Osteoblast (primary cell): ENCODE results near the gene COPG1. TPM values are rescaled to one million over a fixed set of nuclear protein-coding genes. Genes with fewer than 3 reads are reported as not detected.
A peak's percentile ranks its signal among the peaks of the same experiment; 100 is the strongest.

Experiments used
- DNase-seq: peaks from one replicate; pipeline ENCODE4 v3.0.0; 2011; ENCODE audit warnings: low spot score, mixed read lengths; ENCODE audit not compliant: insufficient read length; ENCODE audit errors: missing footprints
- H2AFZ ChIP-seq: 2 replicates; pipeline ENCODE4 v1.6.0; 2011; ENCODE audit warnings: mild to moderate bottlenecking, low read length
- H3K27ac ChIP-seq: 2 replicates; pipeline ENCODE4 v1.5.1; 2011; ENCODE audit warnings: mild to moderate bottlenecking, low read depth, low read length, moderate library complexity
- H3K27me3 ChIP-seq: 2 replicates; pipeline ENCODE4 v1.6.0; 2012; ENCODE audit warnings: mild to moderate bottlenecking, control low read depth, inconsistent platforms, low read length, moderate library complexity; ENCODE audit not compliant: insufficient read depth
- H3K36me3 ChIP-seq: 2 replicates; pipeline ENCODE4 v1.5.1; 2011; ENCODE audit warnings: mild to moderate bottlenecking, low read length, control low read depth, moderate library complexity; ENCODE audit not compliant: insufficient read depth
- H3K4me1 ChIP-seq: 2 replicates; pipeline ENCODE4 v1.5.1; 2011; ENCODE audit warnings: mild to moderate bottlenecking, low read length, control low read depth, moderate library complexity; ENCODE audit not compliant: insufficient read depth
- H3K4me2 ChIP-seq: 2 replicates; pipeline ENCODE4 v1.6.0; 2011; ENCODE audit warnings: mild to moderate bottlenecking, low read length; ENCODE audit not compliant: insufficient read depth
- H3K4me3 ChIP-seq: fragments of 200-600 bp; sonication (generic); 3 replicates; pipeline ENCODE4 v1.5.1; 2012; ENCODE audit warnings: mild to moderate bottlenecking, low read length, inconsistent platforms; ENCODE audit not compliant: insufficient read depth
- H3K79me2 ChIP-seq: 2 replicates; pipeline ENCODE4 v1.6.0; 2012; ENCODE audit warnings: mild to moderate bottlenecking, low read length, control low read depth, inconsistent platforms; ENCODE audit not compliant: insufficient read depth
- H3K9me3 ChIP-seq: 2 replicates; pipeline ENCODE4 v1.5.1; 2011; ENCODE audit warnings: low read depth, low read length, control low read depth
- H4K20me1 ChIP-seq: 2 replicates; pipeline ENCODE4 v1.6.0; 2012; ENCODE audit warnings: mild to moderate bottlenecking, low read length, control low read depth; ENCODE audit not compliant: insufficient read depth
- CTCF ChIP-seq: IDR thresholded peaks from 2 replicates; pipeline ENCODE4 v1.5.1; 2011; ENCODE audit warnings: mild to moderate bottlenecking, low read depth, low read length, moderate library complexity; ENCODE audit errors: extremely low read depth
- total RNA-seq: library from RNA; depleted of rRNA; stranded (reverse); fragments of >200 nt; gene quantifications from 2 replicates; pipeline ENCODE4 v1.2.3, GENCODE V29; 2012

COPG1 gene
- total RNA-seq, 1 donor: 297 TPM

GRCh38 chr3:129295286-129295685 lies 45.9 kb downstream of the COPG1 start:
- Histone ChIP-seq H2AFZ (no peak overlapping the region), H3K36me3 (peaks cover 30% of the 10 kb centered on the region), H3K4me1 (no peaks in the 10 kb centered on the region), H3K4me3 (no peak overlapping the region), H4K20me1 (no peaks in the 10 kb centered on the region), H3K27ac (no peak overlapping the region), H3K9me3 (no peaks in the 10 kb centered on the region), H3K79me2 (no peaks in the 10 kb centered on the region), H3K27me3 (no peaks in the 10 kb centered on the region), H3K4me2 (no peak overlapping the region)
- no peak for DNase-seq
- TF ChIP-seq CTCF: no peak

- H3K4me1 ChIP-seq: peaks cover 9% of the 10 kb centered on the region
- H3K79me2 ChIP-seq: no peaks in the 10 kb centered on the region
- TF ChIP-seq CTCF: no peak
- H3K4me3 ChIP-seq: no peak overlapping the region
- peak; percentile 23 for DNase-seq
- peaks cover 21% of the 10 kb centered on the region for H3K36me3 ChIP-seq
- H3K9me3 ChIP-seq: no peaks in the 10 kb centered on the region
- no peaks in the 10 kb centered on the region for H4K20me1 ChIP-seq
- H3K27me3 ChIP-seq: no peaks in the 10 kb centered on the region
- H3K4me2 ChIP-seq: no peak overlapping the region
- no peak overlapping the region for H2AFZ ChIP-seq
- H3K27ac ChIP-seq: peak overlapping the region; percentile 57
These were observed 54.9 kb downstream of the COPG1 start for GRCh38 chr3:129304146-129304961.

GRCh38 chr3:129304962-129305222 lies 55.5 kb downstream of the COPG1 start:
- Histone ChIP-seq H3K4me2 (peak overlapping the region; percentile 69), H2AFZ (no peak overlapping the region), H3K27ac (peak overlapping the region; percentile 57), H3K9me3 (no peaks in the 10 kb centered on the region), H3K27me3 (no peaks in the 10 kb centered on the region), H3K4me3 (no peak overlapping the region), H3K36me3 (peaks cover 21% of the 10 kb centered on the region), H4K20me1 (no peaks in the 10 kb centered on the region), H3K79me2 (no peaks in the 10 kb centered on the region), H3K4me1 (peaks cover 9% of the 10 kb centered on the region)
- DNase-seq: peak; percentile 38
- no peak for TF ChIP-seq CTCF

- no peaks in the 10 kb centered on the region for H3K9me3 ChIP-seq
- no peaks in the 10 kb centered on the region for H3K79me2 ChIP-seq
- H3K4me3 ChIP-seq: peak overlapping the region; percentile 56
- TF ChIP-seq CTCF: no peak
- H3K4me2 ChIP-seq: peak overlapping the region; percentile 69
- peak overlapping the region; percentile 57 for H3K27ac ChIP-seq
- no peaks in the 10 kb centered on the region for H4K20me1 ChIP-seq
- no peaks in the 10 kb centered on the region for H3K27me3 ChIP-seq
- peak overlapping the region; percentile 84 for H2AFZ ChIP-seq
- DNase-seq: peak; percentile 95
- H3K4me1 ChIP-seq: peaks cover 9% of the 10 kb centered on the region
- H3K36me3 ChIP-seq: peaks cover 17% of the 10 kb centered on the region
These were observed 56.2 kb downstream of the COPG1 start for GRCh38 chr3:129305592-129306091.
